Liver (tissue), 9 donors: Measurements from ENCODE around the gene ARNT2. TPM values are rescaled to one million over a fixed set of nuclear protein-coding genes. Genes with fewer than 3 reads are reported as not detected.

ENCODE experiments used
- DNase-seq: peaks from one replicate; pipeline ENCODE4 v3.0.0-alpha.2; 2017; ENCODE audit warnings: low spot score
- H3K27ac ChIP-seq, 2 donors: one replicate each; pipeline ENCODE4 v1.7.0; 2013; ENCODE audit warnings: inconsistent platforms in 2 of 2, low read length in 2 of 2, control low read depth in 1 of 2, low read depth in 1 of 2, mild to moderate bottlenecking in 1 of 2
- H3K27me3 ChIP-seq, 4 donors: one replicate each; pipeline versions ENCODE4 v1.6.1 to v1.7.0; 2013; ENCODE audit warnings: low read length in 3 of 4, inconsistent platforms in 1 of 4, mild to moderate bottlenecking in 1 of 4, moderate library complexity in 1 of 4; ENCODE audit not compliant: control insufficient read depth in 4 of 4, insufficient read depth in 4 of 4
- H3K36me3 ChIP-seq, 4 donors: one replicate each; pipeline versions ENCODE4 v1.6.1 to v1.7.0; 2013; ENCODE audit warnings: low read length in 3 of 4, mild to moderate bottlenecking in 3 of 4, low read depth in 1 of 4, moderate library complexity in 1 of 4; ENCODE audit not compliant: control insufficient read depth in 4 of 4, insufficient read depth in 3 of 4
- H3K4me1 ChIP-seq, 4 donors: one replicate each; pipeline versions ENCODE4 v1.6.1 to v1.7.0; 2013; ENCODE audit warnings: low read length in 3 of 4, mild to moderate bottlenecking in 3 of 4, moderate library complexity in 1 of 4; ENCODE audit not compliant: control insufficient read depth in 4 of 4, insufficient read depth in 4 of 4
- H3K4me3 ChIP-seq, 3 donors: one replicate each; pipeline versions ENCODE4 v1.6.1 to v1.7.0; 2013; ENCODE audit warnings: low read length in 3 of 3, control low read depth in 1 of 3, low read depth in 1 of 3, mild to moderate bottlenecking in 1 of 3
- H3K9ac ChIP-seq, 2 donors: one replicate each; pipeline ENCODE4 v1.7.0; 2013; ENCODE audit warnings: low read length in 2 of 2, mild to moderate bottlenecking in 2 of 2, moderate library complexity in 2 of 2, control low read depth in 1 of 2, low read depth in 1 of 2
- H3K9me3 ChIP-seq, 4 donors: one replicate each; pipeline versions ENCODE4 v1.6.1 to v1.7.0; 2013; ENCODE audit warnings: low read length in 3 of 4; ENCODE audit not compliant: control insufficient read depth in 4 of 4
- ATF3 ChIP-seq: IDR thresholded peaks from 2 replicates; pipeline ENCODE4 v1.6.1; 2016; ENCODE audit warnings: antibody characterized with exemption
- EGR1 ChIP-seq, 2 donors: IDR thresholded peaks; 2 replicates each; pipeline ENCODE4 v1.6.1; 2016 to 2018; ENCODE audit warnings: antibody characterized with exemption in 2 of 2, low read depth in 2 of 2
- FOXA1 ChIP-seq: IDR thresholded peaks from 2 replicates; pipeline ENCODE4 v1.6.1; 2016; ENCODE audit warnings: antibody characterized with exemption
- FOXA2 ChIP-seq: IDR thresholded peaks from 2 replicates; pipeline ENCODE4 v1.6.1; 2016; ENCODE audit warnings: antibody characterized with exemption
- GABPA ChIP-seq, 2 donors: IDR thresholded peaks in 1 of 2; conservative IDR thresholded peaks in 1 of 2; 2 replicates each; pipeline ENCODE4 v1.6.1; 2016; ENCODE audit warnings: antibody characterized with exemption in 2 of 2, mild to moderate bottlenecking in 1 of 2, moderate library complexity in 1 of 2
- HNF4A ChIP-seq, 2 donors: conservative IDR thresholded peaks; 2 replicates each; pipeline ENCODE4 v1.6.1; 2016; ENCODE audit warnings: antibody characterized with exemption in 2 of 2, mild to moderate bottlenecking in 2 of 2
- HNF4G ChIP-seq: IDR thresholded peaks from 2 replicates; pipeline ENCODE4 v1.6.1; 2016; ENCODE audit warnings: antibody characterized with exemption
- JUND ChIP-seq, 2 donors: IDR thresholded peaks; 2 replicates each; pipeline ENCODE4 v1.6.1; 2016; ENCODE audit warnings: antibody characterized with exemption in 2 of 2
- MAX ChIP-seq: IDR thresholded peaks from 2 replicates; pipeline ENCODE4 v1.6.1; 2016; ENCODE audit warnings: antibody characterized with exemption
- NR2F2 ChIP-seq: IDR thresholded peaks from 2 replicates; pipeline ENCODE4 v1.6.1; 2016; ENCODE audit warnings: antibody characterized with exemption
- RAD21 ChIP-seq, 2 donors: IDR thresholded peaks; 2 replicates each; pipeline ENCODE4 v1.6.1; 2016; ENCODE audit warnings: antibody characterized with exemption in 2 of 2, mild to moderate bottlenecking in 2 of 2
- REST ChIP-seq: IDR thresholded peaks from 2 replicates; pipeline ENCODE4 v1.6.1; 2016; ENCODE audit warnings: antibody characterized with exemption, mild to moderate bottlenecking
- RXRA ChIP-seq, 2 donors: IDR thresholded peaks; 2 replicates each; pipeline ENCODE4 v1.6.1; 2017 to 2018; ENCODE audit warnings: antibody characterized with exemption in 2 of 2, mild to moderate bottlenecking in 1 of 2
- SP1 ChIP-seq: IDR thresholded peaks from 2 replicates; pipeline ENCODE4 v1.6.1; 2018; ENCODE audit warnings: antibody characterized with exemption, mild to moderate bottlenecking
- TAF1 ChIP-seq: conservative IDR thresholded peaks from 2 replicates; pipeline ENCODE4 v1.6.1; 2016; ENCODE audit warnings: antibody characterized with exemption, mild to moderate bottlenecking
- YY1 ChIP-seq: IDR thresholded peaks from 2 replicates; pipeline ENCODE4 v1.6.1; 2016; ENCODE audit warnings: antibody characterized with exemption, mild to moderate bottlenecking
- WGBS: extraction: QIAGEN DNeasy Blood & Tissue Kit; methylation state at CpG from one replicate; pipeline ENCODE4 v1.1.7; 2013; 5-methylcytosine and 5-hydroxymethylcytosine counted together
- polyA plus RNA-seq, 2 donors: library from polyadenylated mRNA; stranded (reverse) in 1 of 2; unstranded in 1 of 2; fragments of 200-250 nt in 1 of 2; fragments of >200 nt in 1 of 2; fragmentation: Nextera tagmentation in 1 of 2; extraction: Ambion mirVana in 1 of 2; gene quantifications; one replicate each; pipeline versions ENCODE4 v1.2.1 to v1.2.3, GENCODE V29; 2013 to 2015
- total RNA-seq, 2 donors: library from RNA; depleted of rRNA; stranded (reverse); fragments of >200 nt; gene quantifications; one replicate each; pipeline ENCODE4 v1.2.3, GENCODE V29; 2014
- TF ChIP-seq, protein P1 (sequence below): fragments of 150-350 bp; IDR thresholded peaks from 2 replicates; pipeline ENCODE4 v1.5.1; 2017; ENCODE audit warnings: improper control_type of control experiment, low read depth, low read length; ENCODE audit not compliant: missing input control
- TF ChIP-seq, protein P2 (sequence below): IDR thresholded peaks from 2 replicates; pipeline ENCODE4 v1.6.1; 2016; ENCODE audit warnings: antibody characterized with exemption
- donor health status: healthy.
- donor health status: healthy.
- donor health status: healthy.
- donor health status: healthy.
- donor health status: healthy.

ARNT2 gene
- total and polyA plus RNA-seq, 4 donors, result 0.17 to 0.92 (median 0.54) TPM

- H3K9ac ChIP-seq, result no peak overlapping the region
- TF ChIP-seq RAD21 (IDR thresholded peaks at IDR 0.05) (no peak), FOXA1 (no peak), HNF4A (conservative IDR thresholded peaks at IDR 0.05) (no peak), SP1 (no peak), JUND (IDR thresholded peaks at IDR 0.05) (no peak), RXRA (IDR thresholded peaks at IDR 0.05) (no peak), ATF3 (no peak), FOXA2 (no peak), GABPA (IDR thresholded peaks at IDR 0.05 in 1 of 2, conservative IDR thresholded peaks at IDR 0.05 in 1 of 2) (no peak), NR2F2 (no peak), YY1 (no peak), REST (no peak), HNF4G (no peak), MAX (no peak), TAF1 (no peak)
- TF ChIP-seq, protein P1, sequence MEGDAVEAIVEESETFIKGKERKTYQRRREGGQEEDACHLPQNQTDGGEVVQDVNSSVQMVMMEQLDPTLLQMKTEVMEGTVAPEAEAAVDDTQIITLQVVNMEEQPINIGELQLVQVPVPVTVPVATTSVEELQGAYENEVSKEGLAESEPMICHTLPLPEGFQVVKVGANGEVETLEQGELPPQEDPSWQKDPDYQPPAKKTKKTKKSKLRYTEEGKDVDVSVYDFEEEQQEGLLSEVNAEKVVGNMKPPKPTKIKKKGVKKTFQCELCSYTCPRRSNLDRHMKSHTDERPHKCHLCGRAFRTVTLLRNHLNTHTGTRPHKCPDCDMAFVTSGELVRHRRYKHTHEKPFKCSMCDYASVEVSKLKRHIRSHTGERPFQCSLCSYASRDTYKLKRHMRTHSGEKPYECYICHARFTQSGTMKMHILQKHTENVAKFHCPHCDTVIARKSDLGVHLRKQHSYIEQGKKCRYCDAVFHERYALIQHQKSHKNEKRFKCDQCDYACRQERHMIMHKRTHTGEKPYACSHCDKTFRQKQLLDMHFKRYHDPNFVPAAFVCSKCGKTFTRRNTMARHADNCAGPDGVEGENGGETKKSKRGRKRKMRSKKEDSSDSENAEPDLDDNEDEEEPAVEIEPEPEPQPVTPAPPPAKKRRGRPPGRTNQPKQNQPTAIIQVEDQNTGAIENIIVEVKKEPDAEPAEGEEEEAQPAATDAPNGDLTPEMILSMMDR, result no peak
- no peak for DNase-seq
- no peaks in the 10 kb centered on the region for H3K4me1 ChIP-seq
- no peaks in the 10 kb centered on the region for H3K36me3 ChIP-seq
- H3K9me3 ChIP-seq, result no peaks in the 10 kb centered on the region
- H3K27me3 ChIP-seq, result peaks cover 0 to 6% (median under 1%) of the 10 kb centered on the region in 4 donors
- 72% methylated on average over 13 of the region's 13 CpGs for WGBS
- no peak overlapping the region for H3K27ac ChIP-seq
- H3K4me3 ChIP-seq, result no peak overlapping the region
Observed at GRCh38 chr15:80434926-80435720, 30.9 kb downstream of the ARNT2 start.

- Histone ChIP-seq H3K4me1 (no peaks in the 10 kb centered on the region), H3K36me3 (no peaks in the 10 kb centered on the region), H3K4me3 (no peak overlapping the region), H3K27me3 (peaks cover 0 to 3% (median under 1%) of the 10 kb centered on the region in 4 donors), H3K27ac (no peak overlapping the region), H3K9ac (no peak overlapping the region), H3K9me3 (no peaks in the 10 kb centered on the region)
- TF ChIP-seq, protein P2, sequence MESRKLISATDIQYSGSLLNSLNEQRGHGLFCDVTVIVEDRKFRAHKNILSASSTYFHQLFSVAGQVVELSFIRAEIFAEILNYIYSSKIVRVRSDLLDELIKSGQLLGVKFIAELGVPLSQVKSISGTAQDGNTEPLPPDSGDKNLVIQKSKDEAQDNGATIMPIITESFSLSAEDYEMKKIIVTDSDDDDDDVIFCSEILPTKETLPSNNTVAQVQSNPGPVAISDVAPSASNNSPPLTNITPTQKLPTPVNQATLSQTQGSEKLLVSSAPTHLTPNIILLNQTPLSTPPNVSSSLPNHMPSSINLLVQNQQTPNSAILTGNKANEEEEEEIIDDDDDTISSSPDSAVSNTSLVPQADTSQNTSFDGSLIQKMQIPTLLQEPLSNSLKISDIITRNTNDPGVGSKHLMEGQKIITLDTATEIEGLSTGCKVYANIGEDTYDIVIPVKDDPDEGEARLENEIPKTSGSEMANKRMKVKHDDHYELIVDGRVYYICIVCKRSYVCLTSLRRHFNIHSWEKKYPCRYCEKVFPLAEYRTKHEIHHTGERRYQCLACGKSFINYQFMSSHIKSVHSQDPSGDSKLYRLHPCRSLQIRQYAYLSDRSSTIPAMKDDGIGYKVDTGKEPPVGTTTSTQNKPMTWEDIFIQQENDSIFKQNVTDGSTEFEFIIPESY, result no peak
- TF ChIP-seq RAD21 (IDR thresholded peaks at IDR 0.05) (no peak), EGR1 (IDR thresholded peaks at IDR 0.05; ENCODE audit: low read depth in 2 of 2) (no peak), GABPA (IDR thresholded peaks at IDR 0.05 in 1 of 2, conservative IDR thresholded peaks at IDR 0.05 in 1 of 2) (no peak)
- 84% methylated on average over 13 of the region's 13 CpGs for WGBS
- no peak for DNase-seq
Observed at GRCh38 chr15:80436511-80437307, 32.5 kb downstream of the ARNT2 start.
